SU-DHL-6 (cell line): Measurements from ENCODE around the gene AGBL4.

Experiments used
- H2AFZ ChIP-seq: fragments of 200-600 bp; sonication (generic); 2 replicates; pipeline ENCODE4 v1.6.1; 2014; ENCODE audit warnings: low read depth, mild to moderate bottlenecking, moderate library complexity, mixed read lengths, antibody characterized with exemption, low read length; ENCODE audit not compliant: severe bottlenecking
- H3F3A ChIP-seq: fragments of 200-600 bp; shearing (Covaris generic); 2 replicates; pipeline ENCODE4 v1.6.0; 2016; ENCODE audit warnings: antibody characterized with exemption, mild to moderate bottlenecking; ENCODE audit not compliant: insufficient read depth
- H3K27ac ChIP-seq: fragments of 200-600 bp; sonication (generic); 2 replicates; pipeline ENCODE4 v1.5.1; 2016; ENCODE audit warnings: low read depth, mild to moderate bottlenecking, low read length, moderate library complexity, mixed read lengths
- H3K27me3 ChIP-seq: fragments of 200-600 bp; sonication (generic), shearing (Covaris generic); 2 replicates; pipeline ENCODE4 v1.6.0; 2014; ENCODE audit warnings: mild to moderate bottlenecking, low read length
- H3K36me3 ChIP-seq: fragments of 200-600 bp; sonication (generic); 2 replicates; pipeline ENCODE4 v1.6.1; 2014; ENCODE audit warnings: mild to moderate bottlenecking, low read length, mixed read lengths
- H3K4me2 ChIP-seq: fragments of 300-600, 200-600 bp; shearing (Covaris generic), sonication (generic); 2 replicates; pipeline ENCODE4 v1.6.0; 2014; ENCODE audit warnings: low read length, low read depth, mild to moderate bottlenecking; ENCODE audit not compliant: poor library complexity, severe bottlenecking
- H3K4me3 ChIP-seq: fragments of 200-600 bp; sonication (generic); 2 replicates; pipeline ENCODE4 v1.5.1; 2014; ENCODE audit warnings: antibody characterized with exemption, low read length, mild to moderate bottlenecking, mixed read lengths; ENCODE audit not compliant: insufficient read depth, poor library complexity, severe bottlenecking
- H3K79me2 ChIP-seq: fragments of 200-600 bp; sonication (generic); 2 replicates; pipeline ENCODE4 v1.6.1; 2014; ENCODE audit warnings: mild to moderate bottlenecking, low read length, moderate library complexity; ENCODE audit not compliant: insufficient read depth
- H3K9ac ChIP-seq: fragments of 200-600 bp; sonication (generic); 2 replicates; pipeline ENCODE4 v1.7.0; 2014; ENCODE audit warnings: mild to moderate bottlenecking, low read length
- H3K9me2 ChIP-seq: fragments of 200-600 bp; sonication (generic); replicated peaks from 2 replicates; pipeline ENCODE4 v1.6.1; 2014; ENCODE audit warnings: low read length; ENCODE audit not compliant: insufficient read depth
- H3K9me3 ChIP-seq: fragments of 200-600 bp; sonication (generic); 2 replicates; pipeline ENCODE4 v1.6.1; 2014; ENCODE audit warnings: low read length, mixed read lengths; ENCODE audit not compliant: insufficient read depth
- H4K20me1 ChIP-seq: fragments of 200-600 bp; sonication (generic); 2 replicates; pipeline ENCODE4 v1.6.1; 2014; ENCODE audit warnings: low read depth, mild to moderate bottlenecking, antibody characterized with exemption, low read length, moderate library complexity, mixed read lengths
- EZH2phosphoT487 ChIP-seq: fragments of 200-600 bp; sonication (generic), shearing (Covaris generic); conservative IDR thresholded peaks from 2 replicates; pipeline ENCODE4 v1.6.1; 2018; ENCODE audit warnings: mild to moderate bottlenecking, antibody characterized with exemption, low read length, moderate library complexity, mixed read lengths
- TF ChIP-seq, protein P1 (sequence below): fragments of 200-600 bp; sonication (generic); IDR thresholded peaks from one replicate; pipeline ENCODE4 v1.5.1; 2017; ENCODE audit warnings: antibody characterized with exemption, mild to moderate bottlenecking, low read length, moderate library complexity; ENCODE audit not compliant: insufficient read depth, poor library complexity, severe bottlenecking

The AGBL4 gene

DNA sequence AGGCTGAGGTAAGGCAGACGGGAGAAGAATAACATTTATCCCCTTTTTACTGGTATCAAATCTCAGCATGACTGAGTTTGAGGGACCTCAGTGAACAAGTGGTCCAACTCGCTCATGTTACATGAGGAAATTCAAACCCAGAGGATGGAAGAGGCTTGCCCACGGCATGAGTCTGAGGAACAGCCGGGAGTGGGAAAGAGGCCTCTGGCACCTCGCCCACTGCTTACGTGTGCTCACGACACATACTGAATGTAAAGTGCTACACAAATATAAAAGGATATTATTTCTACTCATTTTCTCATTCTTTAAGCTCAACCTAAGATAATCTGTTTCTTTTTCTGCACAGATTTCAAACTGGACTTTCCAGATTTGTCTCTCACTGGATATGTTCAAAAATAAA, 1261.8 kb downstream of the AGBL4 start:
- TF ChIP-seq, protein P1, sequence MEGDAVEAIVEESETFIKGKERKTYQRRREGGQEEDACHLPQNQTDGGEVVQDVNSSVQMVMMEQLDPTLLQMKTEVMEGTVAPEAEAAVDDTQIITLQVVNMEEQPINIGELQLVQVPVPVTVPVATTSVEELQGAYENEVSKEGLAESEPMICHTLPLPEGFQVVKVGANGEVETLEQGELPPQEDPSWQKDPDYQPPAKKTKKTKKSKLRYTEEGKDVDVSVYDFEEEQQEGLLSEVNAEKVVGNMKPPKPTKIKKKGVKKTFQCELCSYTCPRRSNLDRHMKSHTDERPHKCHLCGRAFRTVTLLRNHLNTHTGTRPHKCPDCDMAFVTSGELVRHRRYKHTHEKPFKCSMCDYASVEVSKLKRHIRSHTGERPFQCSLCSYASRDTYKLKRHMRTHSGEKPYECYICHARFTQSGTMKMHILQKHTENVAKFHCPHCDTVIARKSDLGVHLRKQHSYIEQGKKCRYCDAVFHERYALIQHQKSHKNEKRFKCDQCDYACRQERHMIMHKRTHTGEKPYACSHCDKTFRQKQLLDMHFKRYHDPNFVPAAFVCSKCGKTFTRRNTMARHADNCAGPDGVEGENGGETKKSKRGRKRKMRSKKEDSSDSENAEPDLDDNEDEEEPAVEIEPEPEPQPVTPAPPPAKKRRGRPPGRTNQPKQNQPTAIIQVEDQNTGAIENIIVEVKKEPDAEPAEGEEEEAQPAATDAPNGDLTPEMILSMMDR: no peak
- TF ChIP-seq EZH2phosphoT487: no peak
- H3K36me3 ChIP-seq: no peaks in the 10 kb centered on the region

DNA sequence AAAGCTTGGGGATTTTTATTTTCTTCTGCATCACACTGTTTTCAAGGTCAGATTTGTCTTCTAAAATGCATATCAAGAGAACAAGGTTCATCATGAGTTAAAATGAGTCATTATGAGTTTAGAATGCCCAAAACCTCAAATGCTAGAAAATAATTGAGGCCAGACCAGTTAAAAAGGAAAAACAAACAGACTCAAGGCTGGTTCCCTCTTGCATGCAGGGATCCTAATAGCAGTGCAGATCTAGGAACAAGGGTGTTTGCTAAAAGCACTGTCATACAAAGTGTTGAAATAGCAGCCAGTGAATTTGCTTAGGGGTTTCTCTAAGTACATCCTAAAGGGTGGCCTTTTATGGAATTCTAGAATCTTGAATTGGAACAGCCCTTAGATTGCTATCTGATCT, 1262.3 kb downstream of the AGBL4 start:
- TF ChIP-seq, protein P1: no peak
- TF ChIP-seq EZH2phosphoT487: no peak
- Histone ChIP-seq H3K4me2 (no peak overlapping the region), H3K36me3 (no peaks in the 10 kb centered on the region)

More for the DNA sequence above, 1261.8 kb downstream of the AGBL4 start:
- H3K9me2 ChIP-seq: no peaks in the 10 kb centered on the region
- H3K27ac ChIP-seq: no peak overlapping the region
- H3K4me3 ChIP-seq: no peak overlapping the region
- H3K79me2 ChIP-seq: no peaks in the 10 kb centered on the region
- no peaks in the 10 kb centered on the region for H3K27me3 ChIP-seq
- no peak overlapping the region for H3K9ac ChIP-seq
- no peaks in the 10 kb centered on the region for H4K20me1 ChIP-seq
- H2AFZ ChIP-seq: no peak overlapping the region
- no peaks in the 10 kb centered on the region for H3F3A ChIP-seq
- H3K4me2 ChIP-seq: no peak overlapping the region
- no peaks in the 10 kb centered on the region for H3K9me3 ChIP-seq

DNA sequence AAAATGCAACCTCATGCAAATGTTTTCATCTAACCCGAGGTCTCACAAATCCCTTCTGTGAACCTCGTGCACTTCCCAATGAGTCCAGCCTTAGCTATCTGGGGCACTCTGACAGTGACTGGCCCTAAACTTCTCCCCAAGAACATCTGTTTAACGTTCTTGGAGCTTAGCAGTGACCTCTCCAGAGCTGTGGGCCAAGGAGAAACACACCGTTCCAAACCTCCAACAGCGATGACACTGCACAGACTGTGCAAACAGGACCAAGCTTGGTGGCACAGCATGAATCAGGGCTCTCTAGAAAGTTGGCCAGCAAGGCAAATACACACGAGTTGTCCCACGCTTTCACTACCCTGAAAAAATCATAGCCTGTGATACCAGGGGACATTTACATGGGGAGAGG, 1262.9 kb downstream of the AGBL4 start:
- Histone ChIP-seq H3K27ac (no peak overlapping the region), H4K20me1 (no peaks in the 10 kb centered on the region), H3K4me2 (no peak overlapping the region), H3F3A (no peaks in the 10 kb centered on the region), H3K27me3 (no peaks in the 10 kb centered on the region), H3K9ac (no peak overlapping the region), H2AFZ (no peak overlapping the region), H3K9me3 (no peaks in the 10 kb centered on the region), H3K79me2 (no peaks in the 10 kb centered on the region), H3K9me2 (no peaks in the 10 kb centered on the region), H3K4me3 (no peak overlapping the region), H3K36me3 (no peaks in the 10 kb centered on the region)
- TF ChIP-seq EZH2phosphoT487: no peak

More for the DNA sequence above, 1262.3 kb downstream of the AGBL4 start:
- no peak overlapping the region for H3K27ac ChIP-seq
- H3K27me3 ChIP-seq: no peaks in the 10 kb centered on the region
- no peaks in the 10 kb centered on the region for H3K9me3 ChIP-seq
- no peak overlapping the region for H3K4me3 ChIP-seq
- H3K9me2 ChIP-seq: no peaks in the 10 kb centered on the region
- no peaks in the 10 kb centered on the region for H4K20me1 ChIP-seq
- H3K79me2 ChIP-seq: no peaks in the 10 kb centered on the region
- H3F3A ChIP-seq: no peaks in the 10 kb centered on the region
- H2AFZ ChIP-seq: no peak overlapping the region
- H3K9ac ChIP-seq: no peak overlapping the region

DNA sequence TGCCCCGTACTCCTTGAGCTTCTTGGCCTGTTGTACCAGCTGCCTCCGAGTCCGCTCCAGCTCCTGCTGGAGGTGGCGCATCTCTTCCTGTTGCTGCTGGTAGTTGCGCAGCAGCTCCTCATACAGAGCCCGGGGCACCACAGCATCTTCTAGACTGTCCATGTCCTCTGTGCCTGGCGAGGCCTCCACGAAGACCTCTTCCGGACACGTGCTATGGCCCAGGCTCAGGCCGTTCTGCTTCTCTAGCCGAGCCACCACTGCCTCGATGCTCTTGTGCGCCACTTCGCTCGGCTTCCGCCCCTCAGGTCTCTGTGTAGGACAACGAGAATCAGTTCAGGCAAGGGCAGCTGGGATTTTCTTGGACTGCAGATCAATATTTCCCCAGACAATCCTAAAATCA, 1264.8 kb downstream of the AGBL4 start:
- Histone ChIP-seq H3K79me2 (no peaks in the 10 kb centered on the region), H3K4me2 (no peak overlapping the region)

More for the DNA sequence above, 1264.8 kb downstream of the AGBL4 start:
- Histone ChIP-seq H3K9me3 (no peaks in the 10 kb centered on the region), H3K4me3 (no peak overlapping the region), H2AFZ (no peak overlapping the region), H3K36me3 (no peaks in the 10 kb centered on the region), H3K9ac (no peak overlapping the region), H4K20me1 (no peaks in the 10 kb centered on the region), H3F3A (no peaks in the 10 kb centered on the region), H3K27me3 (no peaks in the 10 kb centered on the region), H3K9me2 (no peaks in the 10 kb centered on the region), H3K27ac (no peak overlapping the region)
- TF ChIP-seq, protein P1: no peak
- TF ChIP-seq EZH2phosphoT487: no peak
